Brain pericyte (primary cell): ENCODE measurements around the gene SPEM3.
"Not testable (repeated sequence)": the region's sequence is repeated elsewhere in the genome, so short reads cannot be mapped to it uniquely, and the experiment has no call there.

Experiments used
- DNase-seq: peaks from one replicate; pipeline ENCODE4 v3.0.0-alpha.2; 2012; ENCODE audit warnings: low read depth, low spot score

Gene SPEM3

GRCh38 chr17:7471729-7472128 is 43.1 kb downstream of the SPEM3 start:
- no peak for DNase-seq

- DNase-seq, result not testable (repeated sequence)
Measured at GRCh38 chr17:7474767-7475166, 46.1 kb downstream of the SPEM3 start.

- DNase-seq, result no peak
Measured at GRCh38 chr17:7475764-7476422, 47.2 kb downstream of the SPEM3 start.

GRCh38 chr17:7476494-7476893 is 47.8 kb downstream of the SPEM3 start:
- no peak for DNase-seq

GRCh38 chr17:7476951-7477350 is 48.3 kb downstream of the SPEM3 start:
- DNase-seq, result no peak

GRCh38 chr17:7477392-7478275 is 49.0 kb downstream of the SPEM3 start:
- peak; percentile 65 for DNase-seq

GRCh38 chr17:7478276-7479212 is 49.9 kb downstream of the SPEM3 start:
- DNase-seq, result no peak

- no peak for DNase-seq
Measured at GRCh38 chr17:7479213-7480088, 50.8 kb downstream of the SPEM3 start, which contains the start of gene ZBTB4. Gene ZBTB4 (minus strand): TSS chr17:7479631. CDS start chr17:7466801, 12,830 bp downstream.

- no peak for DNase-seq
Measured at GRCh38 chr17:7480089-7480384, 51.4 kb downstream of the SPEM3 start.

GRCh38 chr17:7481275-7481674 is 52.6 kb downstream of the SPEM3 start, which contains the start of gene SLC35G6:
Gene SLC35G6 (plus strand): TSS chr17:7481446. CDS start chr17:7481517, 71 bp downstream.
- DNase-seq, result not testable (repeated sequence)

GRCh38 chr17:7481842-7482741 is 53.4 kb downstream of the SPEM3 start:
- DNase-seq, result not testable (repeated sequence)
